HCT116 (cell line): ENCODE data around the gene OPTN. TPM values are rescaled to one million over a fixed set of nuclear protein-coding genes. Genes with fewer than 3 reads are reported as not detected.

ENCODE experiments used
- ATAC-seq: fragments of 200-7000 bp; cut with Tn5 transposase; 2 replicates; pipeline ENCODE4 v1.9.1; 2020; ENCODE audit warnings: mild to moderate bottlenecking, moderate library complexity
- BruUV-seq: library from RNA; stranded (reverse); fragments of 400-500 nt; replicated peaks from 2 replicates; lab custom pipeline; 2021; lab: Mats Ljungman, UMichigan
- CTCF ChIA-PET: fragments of 300-600 bp; sonication (Branson Sonifier 250); formaldehyde crosslinking; loops from one replicate; lab custom pipeline; 2021; ENCODE audit warnings: antibody characterized with exemption; lab: Charles Lee
- POLR2A ChIA-PET: fragments of 300-600, 350-600 bp; sonication (Branson Sonifier 250); formaldehyde crosslinking; loops from one replicate; lab custom pipeline; 2021; ENCODE audit warnings: antibody characterized with exemption; lab: Charles Lee
- RAD21 ChIA-PET, 2 experiments: fragments of 300-600 bp; sonication (Branson Sonifier 250); formaldehyde crosslinking; loops; one replicate each; lab custom pipeline; 2023; ENCODE audit warnings: low total read pairs in 2 of 2; ENCODE audit not compliant: uncharacterized antibody in 2 of 2, unreplicated experiment in 2 of 2, low non-redundant PET in 1 of 2; lab: Charles Lee
- DNase-seq: peaks from one replicate; pipeline ENCODE4 v3.0.0-alpha.2; 2010; ENCODE audit warnings: low read depth, low spot score
- H2AFZ ChIP-seq: fragments of 200-600 bp; shearing (Covaris generic), sonication (generic); 2 replicates; pipeline ENCODE4 v1.6.1; 2017; ENCODE audit warnings: low read depth, mixed run types, mixed read lengths, antibody characterized with exemption, low read length; ENCODE audit not compliant: poor library complexity, severe bottlenecking
- H3K27ac ChIP-seq: 2 replicates; pipeline ENCODE4 v1.5.1; 2012; ENCODE audit warnings: low read depth, low read length
- H3K27me3 ChIP-seq: fragments of 200-600 bp; sonication (generic); 2 replicates; pipeline ENCODE4 v1.6.1; 2016; ENCODE audit warnings: mixed run types, low read length, mixed read lengths; ENCODE audit not compliant: insufficient read depth
- H3K36me3 ChIP-seq, 2 experiments: fragments of 200-500 bp in 1 of 2; fragments of 200-600 bp in 1 of 2; sonication (Bioruptor generic) in 1 of 2; sonication (generic) in 1 of 2; 2 replicates each; pipeline versions ENCODE4 v1.5.1 to v1.6.1; 2014 to 2016; ENCODE audit warnings: low read length in 2 of 2, inconsistent platforms in 1 of 2, mixed read lengths in 1 of 2, mixed run types in 1 of 2; ENCODE audit not compliant: insufficient read depth in 2 of 2, control insufficient read depth in 1 of 2
- H3K4me1 ChIP-seq, 2 experiments: fragments of 200-600 bp in 1 of 2; sonication (generic) in 1 of 2; 2 replicates each; pipeline versions ENCODE4 v1.5.1 to v1.6.1; 2012 to 2017; ENCODE audit warnings: low read length in 2 of 2, inconsistent platforms in 1 of 2, mild to moderate bottlenecking in 1 of 2, mixed read lengths in 1 of 2, mixed run types in 1 of 2, moderate library complexity in 1 of 2; ENCODE audit not compliant: insufficient read depth in 2 of 2, control insufficient read depth in 1 of 2
- H3K4me2 ChIP-seq: fragments of 200-600 bp; sonication (generic); 2 replicates; pipeline ENCODE4 v1.6.1; 2017; ENCODE audit warnings: mixed run types, low read length, mixed read lengths
- H3K4me3 ChIP-seq, 2 experiments: fragments of 200-600 bp in 1 of 2; sonication (generic) in 1 of 2; replicated peaks in 1 of 2; 2 replicates each; pipeline ENCODE4 v1.5.1; 2011 to 2016; ENCODE audit warnings: low read length in 2 of 2, control low read depth in 1 of 2, low read depth in 1 of 2, mild to moderate bottlenecking in 1 of 2, mixed read lengths in 1 of 2, mixed run types in 1 of 2
- H3K79me2 ChIP-seq: fragments of 200-600 bp; sonication (generic); 2 replicates; pipeline ENCODE4 v1.6.1; 2017; ENCODE audit warnings: mild to moderate bottlenecking, mixed run types, low read length, moderate library complexity, mixed read lengths; ENCODE audit not compliant: insufficient read depth
- H3K9ac ChIP-seq: fragments of 200-600 bp; sonication (generic); 2 replicates; pipeline ENCODE4 v1.6.1; 2016; ENCODE audit warnings: low read length, mixed read lengths
- H3K9me2 ChIP-seq: fragments of 200-600 bp; sonication (generic), shearing (Covaris generic); 2 replicates; pipeline ENCODE4 v1.6.1; 2017; ENCODE audit warnings: mixed run types, mild to moderate bottlenecking, moderate library complexity; ENCODE audit not compliant: insufficient read depth
- H3K9me3 ChIP-seq, 2 experiments: fragments of 200-500 bp in 1 of 2; fragments of 200-600 bp in 1 of 2; sonication (Bioruptor generic) in 1 of 2; sonication (generic) in 1 of 2; 2 replicates each; pipeline ENCODE4 v1.6.1; 2014 to 2017; ENCODE audit warnings: low read length in 2 of 2, mixed read lengths in 2 of 2, inconsistent platforms in 1 of 2, low read depth in 1 of 2, mild to moderate bottlenecking in 1 of 2, mixed run types in 1 of 2, moderate library complexity in 1 of 2; ENCODE audit not compliant: control insufficient read depth in 1 of 2, insufficient read depth in 1 of 2
- H4K20me1 ChIP-seq: fragments of 200-600 bp; sonication (generic), shearing (Covaris generic); 2 replicates; pipeline ENCODE4 v1.6.1; 2017; ENCODE audit warnings: mixed run types, mild to moderate bottlenecking, moderate library complexity; ENCODE audit not compliant: insufficient read depth
- CTCF ChIP-seq, 3 experiments: fragments of 200-600 bp in 1 of 3; sonication (generic) in 1 of 3; IDR thresholded peaks in 2 of 3; conservative IDR thresholded peaks in 1 of 3; 2 replicates each; pipeline ENCODE4 v1.5.1; 2012 to 2017; ENCODE audit warnings: low read depth in 2 of 3, low read length in 2 of 3, antibody characterized with exemption in 1 of 3, borderline replicate concordance in 1 of 3, control low read depth in 1 of 3, mild to moderate bottlenecking in 1 of 3, mixed read lengths in 1 of 3, mixed run types in 1 of 3, moderate library complexity in 1 of 3; ENCODE audit not compliant: insufficient read depth in 1 of 3
- MAX ChIP-seq: IDR thresholded peaks from 2 replicates; pipeline ENCODE4 v1.6.1; 2012
- POLR2AphosphoS5 ChIP-seq: IDR thresholded peaks from 2 replicates; pipeline ENCODE4 v1.6.1; 2011; ENCODE audit warnings: mild to moderate bottlenecking, low read depth, low read length, moderate library complexity
- REST ChIP-seq: IDR thresholded peaks from 2 replicates; pipeline ENCODE4 v1.6.1; 2012; ENCODE audit warnings: low read depth
- SRF ChIP-seq: IDR thresholded peaks from 2 replicates; pipeline ENCODE4 v1.6.1; 2012; ENCODE audit warnings: low read depth
- intact Hi-C: fragments of 100-400 bp; cut with micrococcal nuclease; formaldehyde crosslinking; loops from 2 replicates; pipeline ENCODE4 v1.10.0; 2022
- total RNA-seq: library from RNA; stranded (reverse); gene quantifications from one replicate; pipeline ENCODE4 v1.2.1, GENCODE V29; 2021; ENCODE audit not compliant: unreplicated experiment

OPTN gene
- total RNA-seq, 1 experiment from 2014 or later = 17.0 TPM

GRCh38 chr10:13067431-13067830, 32.5 kb upstream of the OPTN start:
- ATAC-seq (no peak), DNase-seq (no peak)
- POLR2A ChIA-PET = no interaction called here
- Histone ChIP-seq H3K4me3 (no peak overlapping the region), H2AFZ (no peak overlapping the region), H3K4me1 (no peaks in the 10 kb centered on the region), H3K4me2 (no peak overlapping the region), H3K79me2 (no peaks in the 10 kb centered on the region), H3K36me3 (no peaks in the 10 kb centered on the region), H3K9me3 (no peaks in the 10 kb centered on the region), H3K9ac (no peak overlapping the region), H3K27me3 (no peaks in the 10 kb centered on the region), H3K9me2 (no peaks in the 10 kb centered on the region), H3K27ac (no peak overlapping the region), H4K20me1 (no peaks in the 10 kb centered on the region)
- intact Hi-C loops = no loop called here
- TF ChIP-seq CTCF (IDR thresholded peaks at IDR 0.05 in 2 of 3, conservative IDR thresholded peaks at IDR 0.05 in 1 of 3; ENCODE audit: borderline replicate concordance in 1 of 3, insufficient read depth in 1 of 3, low read depth in 2 of 3, low read length in 2 of 3) (no peak), REST (no peak), MAX (no peak), POLR2AphosphoS5 (no peak), SRF (no peak)
- BruUV-seq = no TSS peak
- CTCF ChIA-PET = no interaction called here
- RAD21 ChIA-PET = no interaction called here
